Activated CD4-positive, CD25-positive, alpha-beta regulatory T cell treated with anti-CD3 and anti-CD28 coated beads, Interleukin-2, amount 50 U/mL, for 24 hours (primary cell): ENCODE results near the gene MYPOP.

Experiments used
- ATAC-seq, 2 donors: fragments of 150-1000 bp; cut with Tn5 transposase; one replicate each; pipeline ENCODE4 v1.10.0; 2021; ENCODE audit warnings: mild to moderate bottlenecking in 1 of 2, moderate library complexity in 1 of 2

MYPOP gene

GRCh38 chr19:45901912-45902650, at the start of gene MYPOP:
TSS of gene MYPOP (minus strand) at chr19:45902613. CDS start at chr19:45901773, 840 bp downstream.
- ATAC-seq, result no peak

- no peak for ATAC-seq
Observed at GRCh38 chr19:45947926-45948325, 45.5 kb upstream of the MYPOP start.

- no peak for ATAC-seq
Observed at GRCh38 chr19:45940515-45940805, 38.0 kb upstream of the MYPOP start.

- no peak for ATAC-seq
Observed at GRCh38 chr19:45939792-45940514, 37.5 kb upstream of the MYPOP start.

- no peak for ATAC-seq
Observed at GRCh38 chr19:45938733-45939319, 36.4 kb upstream of the MYPOP start.

- no peak for ATAC-seq
Observed at GRCh38 chr19:45935267-45935666, 32.9 kb upstream of the MYPOP start.

- no peak for ATAC-seq
Observed at GRCh38 chr19:45934551-45935230, 32.3 kb upstream of the MYPOP start.

GRCh38 chr19:45933759-45934158, 31.3 kb upstream of the MYPOP start:
- ATAC-seq, result no peak

GRCh38 chr19:45931055-45931454, 28.6 kb upstream of the MYPOP start:
- ATAC-seq, result no peak

GRCh38 chr19:45929247-45929646, 26.8 kb upstream of the MYPOP start:
- no peak for ATAC-seq

- peak; percentile 98 to 100 for ATAC-seq
Observed at GRCh38 chr19:45927565-45928261, 25.3 kb upstream of the MYPOP start.

GRCh38 chr19:45924891-45925447, 22.6 kb upstream of the MYPOP start:
- ATAC-seq, result no peak

GRCh38 chr19:45922281-45922680, 19.9 kb upstream of the MYPOP start:
- ATAC-seq, result no peak

- no peak for ATAC-seq
Observed at GRCh38 chr19:45920458-45920857, 18.0 kb upstream of the MYPOP start.

GRCh38 chr19:45919678-45920077, 17.3 kb upstream of the MYPOP start:
- no peak for ATAC-seq

- ATAC-seq, result no peak
Observed at GRCh38 chr19:45918721-45919120, 16.3 kb upstream of the MYPOP start.

- ATAC-seq, result peak; percentile 64 to 74
Observed at GRCh38 chr19:45917421-45918091, 15.1 kb upstream of the MYPOP start.

- no peak for ATAC-seq
Observed at GRCh38 chr19:45913874-45914830, 11.7 kb upstream of the MYPOP start, which contains the start of gene NANOS2. TSS of gene NANOS2 (minus strand) at chr19:45914778. CDS start at chr19:45914693, 85 bp downstream.

GRCh38 chr19:45911291-45911690, 8.9 kb upstream of the MYPOP start:
- no peak for ATAC-seq

- no peak for ATAC-seq
Observed at GRCh38 chr19:45908956-45909355, 6.5 kb upstream of the MYPOP start.

- ATAC-seq, result no peak
Observed at GRCh38 chr19:45906221-45906620, 3.8 kb upstream of the MYPOP start.
